NCI-H146 treated with DMSO at 0.1 percent for 48 hours (cell line): ENCODE results near the gene FRMD4B.

ENCODE experiments used
- DNase-seq: peaks from one replicate; lab custom pipeline; 2025; ENCODE audit not compliant: unreplicated experiment; lab: John Stamatoyannopoulos, UW

The FRMD4B gene

GRCh38 chr3:69406163-69406562, 20.3 kb upstream of the FRMD4B start:
- no peak for DNase-seq

GRCh38 chr3:69405067-69405466, 19.2 kb upstream of the FRMD4B start:
- no peak for DNase-seq

GRCh38 chr3:69403454-69403853, 17.6 kb upstream of the FRMD4B start:
- no peak for DNase-seq

GRCh38 chr3:69400683-69401082, 14.8 kb upstream of the FRMD4B start:
- no peak for DNase-seq

- DNase-seq, result no peak
Measured at GRCh38 chr3:69392850-69393249, 7.0 kb upstream of the FRMD4B start.

- no peak for DNase-seq
Measured at GRCh38 chr3:69392415-69392814, 6.5 kb upstream of the FRMD4B start.

- no peak for DNase-seq
Measured at GRCh38 chr3:69391554-69391953, 5.7 kb upstream of the FRMD4B start.

- no peak for DNase-seq
Measured at GRCh38 chr3:69390771-69391170, 4.9 kb upstream of the FRMD4B start.

GRCh38 chr3:69389520-69390248, 3.8 kb upstream of the FRMD4B start:
- DNase-seq, result no peak

- DNase-seq, result no peak
Measured at GRCh38 chr3:69388241-69388640, 2.4 kb upstream of the FRMD4B start.

GRCh38 chr3:69386556-69387385, 883 bp upstream of the FRMD4B start:
- DNase-seq, result no peak

GRCh38 chr3:69385123-69385722, 665 bp downstream of the FRMD4B start:
- DNase-seq, result no peak

GRCh38 chr3:69384326-69384725, 1.6 kb downstream of the FRMD4B start:
- no peak for DNase-seq

GRCh38 chr3:69379661-69380060, 6.2 kb downstream of the FRMD4B start:
- no peak for DNase-seq

GRCh38 chr3:69378112-69378802, 7.6 kb downstream of the FRMD4B start:
- DNase-seq, result no peak

- no peak for DNase-seq
Measured at GRCh38 chr3:69377262-69377661, 8.6 kb downstream of the FRMD4B start.

- DNase-seq, result no peak
Measured at GRCh38 chr3:69376731-69377130, 9.2 kb downstream of the FRMD4B start.

- DNase-seq, result no peak
Measured at GRCh38 chr3:69371816-69372215, 14.1 kb downstream of the FRMD4B start.

- no peak for DNase-seq
Measured at GRCh38 chr3:69370901-69371301, 15.0 kb downstream of the FRMD4B start.

GRCh38 chr3:69370156-69370883, 15.6 kb downstream of the FRMD4B start:
- no peak for DNase-seq
